Prostate gland (tissue), 2 donors: ENCODE data around the gene IRF4. TPM values are rescaled to one million over a fixed set of nuclear protein-coding genes. Genes with fewer than 3 reads are reported as not detected.

Source experiments
- DNase-seq: peaks from one replicate; pipeline ENCODE4 v3.0.0-alpha.2; 2019; ENCODE audit warnings: low spot score
- H3K27ac ChIP-seq, 2 donors: fragments of 200-600 bp; sonication (generic); 2 replicates each; pipeline ENCODE4 v1.5.1; 2017 to 2019
- H3K27me3 ChIP-seq: fragments of 200-600 bp; sonication (generic); replicated peaks from 2 replicates; pipeline ENCODE4 v1.5.1; 2019; ENCODE audit not compliant: insufficient read depth
- H3K36me3 ChIP-seq, 2 donors: fragments of 200-600 bp; sonication (generic); 1 replicate in 1 of 2; 2 replicates in 1 of 2; pipeline versions ENCODE4 v1.5.1 to v1.8.1; 2017 to 2019
- H3K4me1 ChIP-seq: fragments of 200-600 bp; sonication (generic); replicated peaks from 2 replicates; pipeline ENCODE4 v1.5.1; 2019
- H3K4me3 ChIP-seq, 2 donors: fragments of 200-600 bp; sonication (generic); 2 replicates each; pipeline ENCODE4 v1.5.1; 2017 to 2019
- H3K9me3 ChIP-seq: fragments of 200-600 bp; sonication (generic); 2 replicates; pipeline ENCODE4 v1.5.1; 2017
- POLR2A ChIP-seq: fragments of 450-650 bp; IDR thresholded peaks from one replicate; pipeline ENCODE4 v1.6.1; 2016; ENCODE audit warnings: antibody characterized with exemption, mild to moderate bottlenecking
- POLR2AphosphoS5 ChIP-seq: sonication (generic); formaldehyde crosslinking; IDR thresholded peaks from one replicate; pipeline ENCODE4 v1.6.1; 2017; ENCODE audit warnings: antibody characterized with exemption
- WGBS: methylation state at CpG from one replicate; pipeline ENCODE4 v1.1.5; 2018; 5-methylcytosine and 5-hydroxymethylcytosine counted together
- intact Hi-C: fragments of 100-400 bp; cut with DNase I; formaldehyde crosslinking; loops from one replicate; pipeline ENCODE4 v1.14.2; 2022
- total RNA-seq, 2 donors: library from RNA; depleted of rRNA; stranded (reverse); fragments of >200 nt; gene quantifications; one replicate each; pipeline ENCODE4 v1.1.0, GENCODE V29; 2016
- TF ChIP-seq, protein P1 (sequence below), 4 experiments: fragments of 200-600 bp in 2 of 4; fragments of 450-650 bp in 2 of 4; sonication (generic) in 2 of 4; IDR thresholded peaks; 1 replicate in 3 of 4; 2 replicates in 1 of 4; pipeline ENCODE4 v1.5.1; 2016 to 2019; ENCODE audit warnings: antibody characterized with exemption in 4 of 4, mild to moderate bottlenecking in 2 of 4, moderate library complexity in 2 of 4

IRF4 gene
- total RNA-seq, 2 donors from 2014 or later = 0.77 to 1.6 TPM

DNA sequence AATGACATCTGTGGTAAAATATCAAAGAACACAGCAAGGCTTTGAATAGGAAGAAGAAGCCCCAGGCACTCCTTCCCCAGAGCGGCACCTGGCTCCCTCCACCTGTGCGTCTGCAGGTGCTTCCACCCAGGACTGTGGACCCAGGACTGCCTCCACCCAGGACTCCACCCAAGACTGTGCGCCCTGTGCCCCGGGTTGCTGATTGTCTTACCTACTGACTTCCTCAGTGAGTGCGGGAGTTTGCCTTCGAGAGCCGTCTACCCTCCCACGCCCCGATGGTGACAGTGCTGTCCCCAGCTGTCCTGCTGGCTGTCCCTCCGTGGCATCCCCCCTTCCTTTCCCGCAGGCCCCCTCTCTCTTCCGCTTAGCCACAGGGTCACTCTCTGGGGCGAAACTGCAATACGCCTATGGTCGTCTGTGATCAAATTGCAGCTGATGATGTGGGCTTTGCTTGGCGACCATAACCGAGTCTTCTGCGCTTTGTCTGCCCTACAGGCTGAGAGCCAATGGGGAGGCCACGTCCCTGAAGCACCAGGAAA lies 52.1 kb downstream of the IRF4 start:
- intact Hi-C loops = no loop called here
- H3K4me1 ChIP-seq = no peaks in the 10 kb centered on the region
- no peaks in the 10 kb centered on the region for H3K9me3 ChIP-seq
- no peak overlapping the region for H3K4me3 ChIP-seq
- TF ChIP-seq POLR2AphosphoS5 = no peak
- TF ChIP-seq POLR2A = no peak
- TF ChIP-seq, protein P1, sequence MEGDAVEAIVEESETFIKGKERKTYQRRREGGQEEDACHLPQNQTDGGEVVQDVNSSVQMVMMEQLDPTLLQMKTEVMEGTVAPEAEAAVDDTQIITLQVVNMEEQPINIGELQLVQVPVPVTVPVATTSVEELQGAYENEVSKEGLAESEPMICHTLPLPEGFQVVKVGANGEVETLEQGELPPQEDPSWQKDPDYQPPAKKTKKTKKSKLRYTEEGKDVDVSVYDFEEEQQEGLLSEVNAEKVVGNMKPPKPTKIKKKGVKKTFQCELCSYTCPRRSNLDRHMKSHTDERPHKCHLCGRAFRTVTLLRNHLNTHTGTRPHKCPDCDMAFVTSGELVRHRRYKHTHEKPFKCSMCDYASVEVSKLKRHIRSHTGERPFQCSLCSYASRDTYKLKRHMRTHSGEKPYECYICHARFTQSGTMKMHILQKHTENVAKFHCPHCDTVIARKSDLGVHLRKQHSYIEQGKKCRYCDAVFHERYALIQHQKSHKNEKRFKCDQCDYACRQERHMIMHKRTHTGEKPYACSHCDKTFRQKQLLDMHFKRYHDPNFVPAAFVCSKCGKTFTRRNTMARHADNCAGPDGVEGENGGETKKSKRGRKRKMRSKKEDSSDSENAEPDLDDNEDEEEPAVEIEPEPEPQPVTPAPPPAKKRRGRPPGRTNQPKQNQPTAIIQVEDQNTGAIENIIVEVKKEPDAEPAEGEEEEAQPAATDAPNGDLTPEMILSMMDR (IDR thresholded peaks at IDR 0.05) = no peak
- no peak overlapping the region for H3K27ac ChIP-seq
- H3K27me3 ChIP-seq = no peaks in the 10 kb centered on the region
- WGBS = 74% methylated on average over 19 of the region's 19 CpGs
- H3K36me3 ChIP-seq = no peaks in the 10 kb centered on the region
- DNase-seq = no peak

DNA sequence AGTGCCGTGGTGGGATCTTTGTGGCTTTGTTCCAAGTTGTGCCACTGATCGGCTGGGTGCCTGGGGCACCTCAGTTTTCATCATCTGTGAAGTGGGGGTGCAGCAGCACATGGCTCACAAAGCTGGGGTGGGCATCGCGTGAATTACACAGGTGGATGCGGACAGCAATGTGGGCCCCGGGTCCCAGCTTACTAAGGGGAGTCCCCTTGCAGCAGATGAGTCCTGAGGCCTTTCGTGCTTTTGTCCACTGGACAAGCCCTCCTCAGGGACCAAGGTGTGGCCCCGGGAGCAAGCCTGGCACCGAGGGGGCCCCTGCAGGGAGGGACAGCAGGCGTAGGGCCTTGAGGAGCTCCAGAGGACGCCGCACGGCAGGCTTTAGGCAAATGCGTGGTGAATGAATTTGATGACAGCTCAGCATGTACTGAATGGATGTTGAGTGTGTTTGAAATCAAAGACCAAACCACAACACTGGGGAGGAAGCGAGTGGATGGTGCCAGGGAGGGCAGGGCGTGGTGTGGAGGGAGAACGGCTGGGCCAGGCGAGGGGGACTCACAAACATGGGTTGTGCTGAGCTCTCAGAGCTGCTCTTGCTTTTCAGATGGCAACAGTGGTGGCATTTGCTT lies 53.2 kb downstream of the IRF4 start:
- WGBS = 78% methylated on average over 18 of the region's 18 CpGs
- intact Hi-C loops = no loop called here
- H3K36me3 ChIP-seq = no peaks in the 10 kb centered on the region
- TF ChIP-seq POLR2A = no peak
- no peak for TF ChIP-seq POLR2AphosphoS5
- TF ChIP-seq, protein P1 (IDR thresholded peaks at IDR 0.05) = no peak
- H3K4me1 ChIP-seq = no peaks in the 10 kb centered on the region
- no peaks in the 10 kb centered on the region for H3K9me3 ChIP-seq
- no peak overlapping the region for H3K4me3 ChIP-seq
- no peak for DNase-seq
- no peak overlapping the region for H3K27ac ChIP-seq
- H3K27me3 ChIP-seq = no peaks in the 10 kb centered on the region

DNA sequence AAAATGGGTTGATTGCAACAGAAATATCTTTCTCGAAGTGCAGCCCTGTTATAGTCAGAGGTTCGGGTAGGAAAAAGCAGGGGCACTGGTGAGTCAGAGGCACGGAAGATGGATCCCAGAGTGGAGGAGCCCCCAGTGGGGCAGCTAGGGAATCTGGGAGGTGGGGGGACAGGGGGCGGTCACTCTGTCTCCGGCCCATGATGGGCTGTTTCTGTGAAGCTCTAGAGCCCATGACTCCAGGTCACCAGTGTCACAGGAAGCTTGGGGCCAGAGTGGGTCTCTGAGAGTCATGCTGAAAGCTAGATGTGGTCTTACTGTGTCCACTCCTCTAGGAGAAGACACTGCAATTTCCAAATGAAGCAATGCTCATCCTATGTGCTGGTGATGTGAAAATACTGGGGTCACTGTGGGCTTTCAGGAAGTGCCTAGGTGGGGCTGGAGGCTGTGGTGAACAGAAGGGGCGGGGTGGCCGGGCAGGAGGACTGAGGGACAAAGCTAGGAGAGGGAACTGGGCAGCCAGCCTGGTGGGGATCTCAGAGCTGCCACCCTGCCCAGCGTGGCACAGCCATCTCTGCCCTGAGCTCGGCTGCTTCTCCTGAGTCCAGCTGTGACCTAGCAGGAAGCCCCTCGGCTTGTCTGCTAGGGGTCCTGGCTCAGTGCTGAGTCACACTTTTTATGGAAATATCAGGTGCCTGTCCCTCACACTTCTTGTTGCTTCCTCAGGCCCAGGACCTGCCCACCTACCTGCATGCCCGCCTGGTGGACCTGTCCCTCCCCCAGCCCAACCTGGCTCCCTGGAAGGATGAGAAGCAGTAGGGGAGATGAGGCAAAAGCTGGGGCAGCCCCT lies 54.2 kb downstream of the IRF4 start:
- H3K27me3 ChIP-seq = no peaks in the 10 kb centered on the region
- no peaks in the 10 kb centered on the region for H3K9me3 ChIP-seq
- H3K36me3 ChIP-seq = no peaks in the 10 kb centered on the region
- no peak overlapping the region for H3K4me3 ChIP-seq
- no peak for DNase-seq
- no peaks in the 10 kb centered on the region for H3K4me1 ChIP-seq
- no peak for TF ChIP-seq POLR2AphosphoS5
- TF ChIP-seq, protein P1 (IDR thresholded peaks at IDR 0.05) = no peak
- intact Hi-C loops = no loop called here
- WGBS = 72% methylated on average over 11 of the region's 11 CpGs
- H3K27ac ChIP-seq = no peak overlapping the region

DNA sequence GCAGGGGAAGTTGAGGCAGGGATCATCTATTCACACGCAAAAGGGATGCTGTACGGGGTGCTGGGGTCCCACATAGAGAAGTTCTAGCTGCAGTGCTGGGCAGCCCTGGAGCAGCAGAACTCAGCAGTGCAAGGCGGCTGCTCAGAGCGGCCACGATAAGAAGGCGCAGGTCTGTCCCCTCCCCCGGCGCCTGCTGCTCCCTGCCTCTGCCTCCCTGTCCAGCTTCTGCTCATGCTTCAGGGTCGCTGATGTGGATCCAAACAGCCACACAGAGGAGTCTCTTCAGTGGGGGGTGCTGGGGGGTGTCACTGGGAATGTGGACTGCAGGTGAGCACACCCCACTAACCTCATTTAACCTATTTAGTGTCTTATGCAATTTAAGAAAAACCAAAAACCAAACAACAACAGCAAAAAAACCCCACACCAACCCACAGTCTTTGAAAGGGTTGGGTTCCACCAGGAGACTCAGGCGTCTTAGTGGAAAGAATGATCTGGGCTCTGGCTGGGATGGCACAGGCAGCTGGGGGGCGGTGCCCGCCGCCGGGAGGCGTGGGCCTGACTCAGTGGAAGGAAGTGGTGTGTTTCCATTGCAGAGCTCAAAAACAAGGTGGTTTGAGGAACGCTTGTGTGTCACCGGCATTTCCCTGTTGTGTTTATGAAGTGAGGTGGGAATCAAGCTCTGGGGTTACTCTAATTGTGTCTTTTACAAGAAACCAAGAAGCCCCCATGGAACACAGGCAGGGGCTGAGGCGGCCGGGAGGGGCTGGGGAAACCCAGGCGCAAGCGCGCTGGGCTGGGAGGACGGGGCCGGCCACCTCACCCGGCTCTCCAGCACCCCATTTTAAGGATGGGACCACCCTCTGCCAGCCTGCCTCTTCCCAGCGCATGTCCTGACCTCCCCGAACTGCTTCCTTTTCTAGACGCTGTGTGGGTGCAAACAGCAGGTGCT lies 55.1 kb downstream of the IRF4 start:
- TF ChIP-seq, protein P1 (IDR thresholded peaks at IDR 0.05) = no peak
- no peak for TF ChIP-seq POLR2A
- no peak for TF ChIP-seq POLR2AphosphoS5
- Histone ChIP-seq H3K4me3 (no peak overlapping the region), H3K9me3 (no peaks in the 10 kb centered on the region), H3K4me1 (no peaks in the 10 kb centered on the region), H3K36me3 (no peaks in the 10 kb centered on the region), H3K27me3 (no peaks in the 10 kb centered on the region), H3K27ac (no peak overlapping the region)
- intact Hi-C loops = no loop called here
- 80% methylated on average over 28 of the region's 28 CpGs for WGBS
- DNase-seq = no peak
